Activated T-helper 17 cell treated with anti-CD3 and anti-CD28 coated beads, Interleukin-2, amount 50 U/mL, for 72 hours (primary cell): ENCODE data around the gene KIF18A. TPM values are rescaled to one million over a fixed set of nuclear protein-coding genes. Genes with fewer than 3 reads are reported as not detected.

Experiments
- ATAC-seq: fragments of 150-1000 bp; cut with Tn5 transposase; replicated peaks from 2 replicates; pipeline ENCODE4 v1.10.0; 2021; ENCODE audit warnings: mild to moderate bottlenecking, moderate library complexity
- H3K27ac Mint-ChIP-seq: one replicate; pipeline ENCODE4 v1.8.0; 2022; ENCODE audit warnings: mixed read lengths
- H3K27me3 Mint-ChIP-seq: one replicate; pipeline ENCODE4 v1.8.0; 2022; ENCODE audit warnings: mixed read lengths
- H3K36me3 Mint-ChIP-seq: one replicate; pipeline ENCODE4 v1.8.0; 2022; ENCODE audit warnings: low read depth, mild to moderate bottlenecking, mixed read lengths
- H3K4me1 Mint-ChIP-seq: one replicate; pipeline ENCODE4 v1.8.0; 2022; ENCODE audit warnings: mixed read lengths
- H3K4me3 Mint-ChIP-seq: one replicate; pipeline ENCODE4 v1.8.0; 2022; ENCODE audit warnings: mild to moderate bottlenecking, mixed read lengths
- H3K9me3 Mint-ChIP-seq: one replicate; pipeline ENCODE4 v1.8.0; 2022; ENCODE audit warnings: mixed read lengths
- total RNA-seq, 2 donors: library from RNA; stranded (reverse); gene quantifications; one replicate each; pipeline ENCODE4 v1.2.3, GENCODE V29; 2022

KIF18A gene
- total RNA-seq, 2 donors from 2014 or later, result 30.3 to 38.1 TPM

- ATAC-seq, result no peak
- no peaks in the 10 kb centered on the region for H3K4me1 Mint-ChIP-seq
- H3K36me3 Mint-ChIP-seq, result no peaks in the 10 kb centered on the region
- peaks cover 10% of the 10 kb centered on the region for H3K27me3 Mint-ChIP-seq
- no peaks in the 10 kb centered on the region for H3K9me3 Mint-ChIP-seq
- H3K27ac Mint-ChIP-seq, result no peak overlapping the region
- no peak overlapping the region for H3K4me3 Mint-ChIP-seq
These were observed 134.0 kb downstream of the KIF18A start for GRCh38 chr11:27973851-27974536.

- H3K4me1 Mint-ChIP-seq, result no peaks in the 10 kb centered on the region
- H3K27me3 Mint-ChIP-seq, result peaks cover 10% of the 10 kb centered on the region
- no peak for ATAC-seq
- no peak overlapping the region for H3K27ac Mint-ChIP-seq
- no peaks in the 10 kb centered on the region for H3K9me3 Mint-ChIP-seq
- no peaks in the 10 kb centered on the region for H3K36me3 Mint-ChIP-seq
- H3K4me3 Mint-ChIP-seq, result no peak overlapping the region
These were observed 135.3 kb downstream of the KIF18A start for GRCh38 chr11:27972522-27973170.

GRCh38 chr11:27971171-27971570 is 136.8 kb downstream of the KIF18A start:
- no peak for ATAC-seq
- Mint-ChIP-seq H3K36me3 (no peaks in the 10 kb centered on the region), H3K9me3 (no peaks in the 10 kb centered on the region), H3K4me1 (no peaks in the 10 kb centered on the region), H3K27ac (no peak overlapping the region), H3K27me3 (peaks cover 7% of the 10 kb centered on the region), H3K4me3 (no peak overlapping the region)

Other genes with a start within 250 kb of the KIF18A start
- 10 to 100 TPM; 14.4 to 27.5 TPM for gene METTL15, start 232 bp upstream of the KIF18A start, total RNA-seq